D341Med (cell line): ENCODE data around the gene DBP.
"Not testable (repeated sequence)": the region's sequence is repeated elsewhere in the genome, so short reads cannot be mapped to it uniquely, and the experiment has no call there.

Experiments
- DNase-seq: peaks from one replicate; pipeline ENCODE4 v3.0.0; 2012; ENCODE audit warnings: low spot score

Gene DBP

GRCh38 chr19:48665786-48666185 lies 28.6 kb upstream of the DBP start:
- no peak for DNase-seq

GRCh38 chr19:48664476-48664875 lies 27.3 kb upstream of the DBP start:
- DNase-seq: peak; percentile 22

- DNase-seq: no peak
These were observed 26.5 kb upstream of the DBP start for GRCh38 chr19:48663667-48664066.

GRCh38 chr19:48661711-48662090 lies 24.5 kb upstream of the DBP start:
- DNase-seq: peak; percentile 37

DNA sequence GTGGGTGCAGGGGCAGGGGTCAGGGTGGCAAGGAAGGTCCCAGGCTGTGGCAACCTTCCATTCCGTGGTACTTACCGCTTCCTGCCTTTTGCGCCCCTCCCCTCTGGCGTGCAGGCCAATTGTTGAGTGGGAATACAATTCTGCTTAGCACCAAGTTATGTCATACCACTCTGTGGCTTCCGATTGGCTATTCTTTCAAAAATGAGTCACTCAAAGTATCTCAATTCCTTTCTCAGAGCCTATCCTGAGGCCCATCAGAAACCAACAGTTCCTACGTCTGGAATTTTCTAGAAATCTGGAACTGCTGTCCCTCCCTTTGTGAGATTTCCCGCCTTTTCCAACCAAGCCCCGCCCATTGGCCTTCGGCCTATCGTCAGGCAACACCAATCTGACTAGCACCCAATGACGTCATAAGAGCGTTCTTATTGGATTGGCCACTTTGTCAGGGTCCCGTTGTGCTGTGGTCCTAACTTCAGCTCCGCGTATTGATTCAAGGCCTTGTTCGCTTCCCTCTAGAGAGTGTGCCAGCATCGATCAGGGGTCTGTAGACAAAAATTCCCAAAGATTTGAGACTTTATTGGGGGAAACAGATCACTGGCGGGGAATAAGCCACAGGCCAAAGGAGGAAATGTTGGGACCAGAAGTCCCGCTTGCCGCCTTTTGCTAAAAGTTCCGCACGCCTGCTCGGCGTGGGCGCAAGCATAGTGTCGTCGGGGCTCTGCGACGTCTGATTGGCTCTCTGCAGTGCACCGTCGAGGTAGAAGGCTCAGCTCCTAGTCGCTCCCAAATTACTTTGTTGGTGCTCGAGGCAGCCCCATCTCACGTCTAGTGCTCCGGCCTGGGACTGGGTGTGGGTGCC lies 23.9 kb upstream of the DBP start:
- DNase-seq: peak; percentile 83

GRCh38 chr19:48659768-48660167 lies 22.6 kb upstream of the DBP start:
- peak; percentile 14 for DNase-seq

GRCh38 chr19:48658483-48658882 lies 21.3 kb upstream of the DBP start:
- DNase-seq: no peak

DNA sequence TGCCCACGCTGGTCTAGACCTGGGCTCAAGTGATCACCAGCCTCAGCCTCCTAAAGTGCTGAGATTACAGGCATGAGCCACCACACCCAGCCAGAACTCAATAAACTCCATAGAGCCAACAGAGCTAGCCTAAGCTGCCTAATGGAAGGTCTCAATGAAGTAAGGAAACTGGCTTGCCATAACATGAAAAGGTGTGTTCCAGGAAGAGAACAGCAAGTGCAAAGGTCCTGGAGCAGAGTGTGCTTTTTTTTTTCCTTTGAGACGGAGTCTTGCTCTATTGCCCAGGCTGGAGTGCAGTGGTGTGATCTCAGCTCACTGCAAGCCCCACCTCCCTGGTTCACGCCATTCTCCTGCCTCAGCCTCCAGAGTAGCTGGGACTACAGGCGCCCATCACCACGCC lies 20.6 kb upstream of the DBP start:
- not testable (repeated sequence) for DNase-seq

GRCh38 chr19:48656840-48657474 lies 19.8 kb upstream of the DBP start:
- DNase-seq: no peak

GRCh38 chr19:48654299-48655059 lies 17.3 kb upstream of the DBP start:
- peak; percentile 84 for DNase-seq

GRCh38 chr19:48651683-48652048 lies 14.5 kb upstream of the DBP start:
- no peak for DNase-seq

- DNase-seq: no peak
These were observed 13.9 kb upstream of the DBP start for GRCh38 chr19:48650974-48651682.

GRCh38 chr19:48648134-48648533 lies 11.0 kb upstream of the DBP start:
- DNase-seq: no peak

GRCh38 chr19:48646722-48647216 lies 9.6 kb upstream of the DBP start:
- no peak for DNase-seq

- peak; percentile 92 for DNase-seq
These were observed 9.0 kb upstream of the DBP start, which contains the start of gene CA11 for GRCh38 chr19:48646001-48646721. CA11 (minus strand) TSS chr19:48646187; CDS start chr19:48645632, 555 bp downstream.

DNA sequence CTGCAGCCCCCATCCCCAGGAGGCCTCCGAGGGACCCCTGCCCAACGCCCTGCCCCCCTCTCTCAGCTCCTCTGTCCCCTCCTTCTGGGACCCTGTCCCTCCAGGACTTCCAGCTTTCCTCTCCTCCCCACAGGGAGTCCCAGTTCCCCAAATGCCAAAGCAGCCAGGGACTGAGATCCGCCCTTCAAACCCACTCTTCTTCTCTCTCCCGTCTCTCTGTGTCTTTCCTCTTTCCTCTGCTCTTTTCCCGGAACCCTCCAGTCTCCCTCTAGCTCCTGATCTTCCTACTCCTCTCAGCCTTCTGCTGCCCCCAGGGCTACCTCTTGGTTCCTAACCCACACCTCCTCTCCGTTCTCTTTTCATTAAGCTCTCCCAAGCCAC lies 8.4 kb upstream of the DBP start:
- DNase-seq: no peak

- DNase-seq: peak; percentile 74
These were observed 7.8 kb upstream of the DBP start for GRCh38 chr19:48644839-48645619.

DNA sequence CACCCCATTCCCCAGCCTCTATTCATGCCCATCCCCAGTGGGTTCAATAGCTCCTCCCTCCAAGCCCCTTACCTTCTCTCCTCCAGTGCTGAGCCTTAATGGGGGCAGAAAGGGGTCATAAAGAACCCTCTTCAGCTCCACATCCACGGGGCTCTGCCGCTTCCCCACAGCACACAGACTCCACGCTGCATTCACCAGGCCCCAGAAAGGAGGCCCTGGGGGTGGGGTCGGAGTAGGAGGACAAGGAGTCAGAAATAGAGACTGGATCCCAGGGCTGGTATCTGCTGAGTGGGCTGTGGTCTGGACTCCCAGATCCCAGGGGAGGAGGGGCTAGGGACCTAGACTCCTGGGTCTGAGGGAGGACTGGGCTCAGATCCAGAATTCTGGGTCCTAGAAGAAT lies 7.2 kb upstream of the DBP start:
- DNase-seq: peak; percentile 22

DNA sequence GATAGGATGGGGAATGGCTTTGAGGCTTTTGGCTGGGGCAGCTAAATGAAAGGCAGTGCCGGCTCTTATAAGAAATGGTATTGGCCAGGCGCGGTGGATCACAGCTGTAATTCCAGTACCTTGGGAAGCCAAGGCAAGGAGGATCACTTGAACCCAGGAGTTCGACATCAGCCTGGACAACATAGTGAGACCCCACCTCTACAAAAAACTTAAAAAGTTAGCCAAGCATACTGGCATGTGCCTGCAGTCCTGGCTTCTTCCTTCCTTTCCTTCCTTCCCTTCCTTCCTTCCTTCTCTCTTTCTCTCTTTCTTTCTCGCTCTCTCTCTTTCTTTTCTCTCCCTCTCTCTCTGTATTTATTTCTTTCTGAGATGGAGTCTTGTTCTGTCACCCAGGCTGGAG lies 5.7 kb upstream of the DBP start:
- DNase-seq: no peak

DNA sequence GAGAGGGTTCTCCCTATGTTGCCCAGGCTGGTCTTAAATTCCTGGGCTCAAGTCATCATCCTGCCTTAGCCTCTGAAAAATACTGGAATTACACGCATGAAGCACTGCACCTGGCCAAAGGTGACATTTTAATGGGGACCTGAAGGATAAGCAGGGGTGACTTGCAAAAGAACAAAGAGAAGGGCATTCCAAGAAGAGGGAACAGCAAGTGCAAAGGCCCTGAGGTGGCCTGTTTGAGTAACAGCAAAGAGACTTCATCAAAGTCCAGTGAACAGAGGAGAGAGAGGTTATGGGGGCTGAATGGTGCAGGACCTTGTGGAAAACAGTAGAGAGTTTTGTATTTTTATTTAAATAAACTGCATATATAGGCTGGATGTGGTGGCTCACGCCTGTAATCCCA lies 4.7 kb upstream of the DBP start:
- DNase-seq: no peak
